ENCODE data around the gene BACE2.
"Not testable (repeated sequence)": the region's sequence is repeated elsewhere in the genome, so short reads cannot be mapped to it uniquely, and the experiment has no call there.

The BACE2 gene

DNA sequence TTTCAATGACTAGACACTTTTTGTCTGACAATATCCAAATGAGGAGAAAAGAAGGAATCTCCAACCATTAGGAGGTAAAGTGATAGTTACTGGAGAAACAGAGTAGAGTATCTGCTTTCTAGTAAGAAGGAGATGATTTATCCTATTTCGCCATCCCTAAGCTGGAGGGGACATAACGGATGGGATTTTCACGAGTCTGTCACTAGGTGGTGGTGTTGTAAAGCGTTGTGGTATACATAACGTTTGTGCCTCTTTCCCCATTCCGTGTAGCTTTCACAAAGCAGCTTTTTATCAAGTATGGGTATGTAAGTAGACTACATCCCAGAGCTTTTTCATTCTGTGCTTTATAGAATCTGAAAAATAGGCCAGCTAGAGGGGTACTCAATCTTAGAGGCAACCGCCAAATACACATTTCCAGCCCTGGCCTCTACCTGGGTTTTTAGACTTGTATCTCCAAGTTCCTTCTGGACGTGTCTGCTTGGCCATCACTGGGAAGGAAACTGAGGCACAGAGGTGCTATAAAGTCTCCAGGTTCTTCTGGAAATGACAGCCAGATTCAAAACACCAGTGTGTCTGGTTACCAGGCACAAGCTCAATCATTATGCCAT is 115.4 kb downstream of the BACE2 start:
- DNase-seq, result peak; percentile 73

DNA sequence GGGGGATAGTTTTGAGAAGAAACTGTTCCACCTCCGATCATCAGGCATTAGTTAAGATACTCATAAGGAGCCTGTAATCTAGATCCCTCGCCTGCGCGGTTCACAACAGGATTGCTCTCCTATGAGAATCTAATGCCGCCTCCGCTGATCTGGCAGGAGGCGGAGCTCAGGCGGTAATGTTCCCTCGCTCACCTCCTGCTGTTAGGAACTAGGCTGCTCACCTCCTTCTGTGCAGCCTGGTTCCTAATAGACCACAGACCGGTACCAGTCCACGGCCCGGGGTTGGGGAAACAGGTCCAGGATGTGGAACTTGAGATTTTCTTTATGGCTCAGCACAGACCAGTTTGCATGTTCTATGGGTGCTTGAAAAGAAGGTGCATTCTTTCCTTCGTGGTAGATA is 121.5 kb downstream of the BACE2 start:
- DNase-seq, result no peak

DNA sequence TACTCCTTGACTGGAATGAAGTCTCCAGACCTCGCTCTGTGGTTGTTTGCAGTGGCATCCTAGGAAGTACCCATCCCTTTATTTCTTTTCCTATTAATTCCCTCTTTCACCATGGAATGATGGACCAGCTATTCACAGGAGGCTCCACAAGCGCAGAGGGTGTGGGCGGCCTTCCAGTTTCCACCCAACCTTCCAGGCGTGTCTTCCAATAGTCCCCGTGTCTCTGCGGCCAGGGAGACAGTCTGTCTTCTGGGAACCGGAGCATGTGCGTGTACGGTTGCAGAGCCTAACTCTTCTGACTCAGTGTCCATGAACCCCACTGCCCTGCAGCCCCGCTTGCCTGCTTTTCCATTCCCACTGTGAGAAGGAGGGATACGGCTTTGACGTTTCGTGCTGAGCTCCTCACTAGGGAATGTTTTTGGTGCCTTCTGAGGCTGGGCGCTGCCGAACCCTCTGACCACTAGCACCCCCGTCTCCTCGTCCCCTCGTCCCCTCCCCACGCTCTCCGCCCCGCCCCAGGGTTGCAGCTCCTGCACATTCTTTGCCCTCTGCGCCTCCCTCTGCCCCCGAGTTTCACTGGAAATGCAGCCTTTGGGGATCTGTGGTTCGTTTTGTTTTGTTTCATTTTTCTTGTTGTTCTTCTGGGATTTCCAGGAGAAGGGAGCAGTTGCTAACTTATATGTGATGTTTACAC is 122.3 kb downstream of the BACE2 start:
- DNase-seq, result no peak

DNA sequence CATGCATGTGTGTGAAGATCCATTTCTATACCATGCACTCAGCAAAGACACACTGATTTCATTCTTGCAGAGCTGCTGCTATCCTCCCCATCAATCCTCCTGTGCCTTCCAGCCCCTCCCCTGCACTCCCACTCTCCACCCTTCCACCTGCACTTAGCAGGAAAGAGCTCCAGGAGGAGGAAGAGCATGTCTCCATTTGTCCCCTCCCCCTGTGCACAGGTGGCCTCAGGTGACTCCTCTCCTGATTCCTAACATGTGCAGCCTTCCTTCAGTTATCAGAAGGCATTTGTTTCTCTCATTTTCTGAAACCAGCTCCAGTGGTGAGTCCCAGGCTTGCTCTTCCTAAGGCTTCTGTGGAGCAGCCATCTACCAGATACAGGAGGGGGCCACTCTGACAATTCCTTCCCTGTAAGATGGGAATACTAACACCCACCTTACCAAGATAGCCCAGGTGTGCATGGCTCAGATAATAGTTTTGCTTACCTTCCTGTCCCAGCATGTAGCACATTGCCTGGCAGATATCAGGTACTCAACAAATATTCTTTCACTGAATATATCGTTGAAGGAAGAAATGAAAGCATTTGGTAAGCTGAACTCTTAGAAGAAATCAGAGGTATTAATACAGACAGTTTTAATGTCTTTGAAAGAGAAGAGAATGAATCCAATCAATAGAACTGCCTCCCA is 126.7 kb downstream of the BACE2 start:
- DNase-seq, result no peak

DNA sequence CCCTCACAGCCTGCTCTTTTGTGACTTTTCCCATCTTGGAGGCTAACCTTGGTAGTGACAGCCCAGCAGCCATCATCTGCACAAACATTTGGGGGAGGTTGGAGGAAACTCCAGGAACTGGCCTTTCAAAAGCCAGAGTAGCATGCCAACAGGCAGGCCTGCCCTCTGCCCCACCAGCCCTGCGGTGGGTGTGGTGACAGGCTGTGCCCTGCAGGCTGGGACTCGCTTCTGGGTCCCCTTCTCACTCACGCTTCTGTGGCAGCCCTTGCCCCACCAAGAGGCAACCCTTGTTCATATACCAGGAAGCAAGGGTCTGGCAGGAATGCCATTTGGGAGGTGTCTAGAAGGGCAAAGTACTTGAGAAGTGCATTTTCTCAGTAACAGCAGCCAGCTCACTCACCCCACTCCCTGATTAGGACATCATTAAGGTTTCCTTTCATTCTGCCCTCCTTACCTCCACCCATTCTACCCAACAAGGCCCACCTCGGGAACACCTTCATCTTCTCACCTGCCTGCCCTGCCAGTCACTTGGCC is 127.8 kb downstream of the BACE2 start:
- no peak for DNase-seq

DNA sequence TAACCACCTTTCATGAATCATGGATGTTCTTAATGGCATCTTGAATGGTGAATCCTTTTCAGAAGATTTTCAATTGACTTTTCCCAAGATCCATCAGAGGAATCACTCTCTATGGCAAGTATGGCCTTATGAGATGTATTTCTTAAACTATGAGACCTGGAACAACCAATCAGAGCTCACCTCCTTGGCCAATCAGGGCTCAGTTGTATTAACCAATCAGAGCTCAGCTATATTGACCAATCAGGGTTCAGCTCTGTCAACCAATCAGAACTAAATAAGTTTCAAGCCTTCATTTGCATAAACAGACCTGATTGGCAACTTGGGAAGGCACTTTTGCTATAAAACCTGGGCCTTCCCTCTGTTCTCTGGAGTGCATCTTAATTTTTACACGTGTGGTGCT is 135.0 kb downstream of the BACE2 start:
- no peak for DNase-seq

DNA sequence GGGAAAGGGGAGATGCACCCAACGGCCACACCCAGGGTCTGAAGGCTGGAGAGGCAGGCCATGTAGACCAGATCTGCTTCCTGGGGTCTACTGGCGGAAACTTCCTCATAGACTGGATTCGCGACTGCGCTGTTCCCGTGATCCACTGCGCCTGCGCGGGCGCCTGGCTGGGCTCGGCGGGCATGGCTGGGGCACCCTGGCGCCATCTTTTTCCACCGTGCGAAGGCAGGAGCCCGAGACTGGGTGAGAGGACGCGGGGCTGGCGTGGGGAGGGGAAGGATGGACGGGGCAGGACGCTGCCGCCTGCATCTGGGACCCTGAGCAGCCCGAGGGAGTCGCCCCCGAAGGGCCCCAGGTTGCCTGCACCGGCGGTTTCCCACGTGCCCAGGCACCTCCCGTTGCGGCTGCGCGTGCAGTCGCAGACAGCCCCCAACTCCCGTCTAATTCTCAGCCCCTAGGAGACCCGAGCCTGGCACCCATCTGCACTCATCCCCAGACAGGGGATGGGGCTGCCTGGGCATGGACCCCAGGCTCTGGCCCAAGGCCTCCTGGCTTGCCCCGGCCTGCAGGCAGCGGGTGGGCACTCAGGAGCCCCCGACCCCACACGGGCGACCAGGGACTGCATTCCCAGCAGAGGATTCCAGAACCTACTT is 136.2 kb downstream of the BACE2 start:
- no peak for DNase-seq

DNA sequence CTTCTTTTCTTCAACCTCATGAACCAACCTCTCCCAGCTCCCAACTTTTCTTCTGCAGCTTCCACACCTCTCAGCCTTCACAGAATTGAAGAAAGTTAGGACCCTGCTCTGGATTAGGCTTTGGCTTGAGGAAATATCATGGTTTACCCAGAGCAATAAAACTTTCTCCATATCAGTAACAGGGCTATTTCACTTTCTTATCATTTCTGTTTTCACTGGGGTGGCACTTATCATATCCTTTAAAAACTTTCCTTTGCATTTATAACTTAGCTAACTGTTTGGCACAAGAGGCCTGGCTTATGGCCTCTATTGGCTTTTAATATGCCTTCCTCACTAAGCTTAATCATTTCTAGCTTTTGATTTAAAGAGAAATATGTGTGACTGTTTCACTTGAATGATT is 139.3 kb downstream of the BACE2 start:
- no peak for DNase-seq

DNA sequence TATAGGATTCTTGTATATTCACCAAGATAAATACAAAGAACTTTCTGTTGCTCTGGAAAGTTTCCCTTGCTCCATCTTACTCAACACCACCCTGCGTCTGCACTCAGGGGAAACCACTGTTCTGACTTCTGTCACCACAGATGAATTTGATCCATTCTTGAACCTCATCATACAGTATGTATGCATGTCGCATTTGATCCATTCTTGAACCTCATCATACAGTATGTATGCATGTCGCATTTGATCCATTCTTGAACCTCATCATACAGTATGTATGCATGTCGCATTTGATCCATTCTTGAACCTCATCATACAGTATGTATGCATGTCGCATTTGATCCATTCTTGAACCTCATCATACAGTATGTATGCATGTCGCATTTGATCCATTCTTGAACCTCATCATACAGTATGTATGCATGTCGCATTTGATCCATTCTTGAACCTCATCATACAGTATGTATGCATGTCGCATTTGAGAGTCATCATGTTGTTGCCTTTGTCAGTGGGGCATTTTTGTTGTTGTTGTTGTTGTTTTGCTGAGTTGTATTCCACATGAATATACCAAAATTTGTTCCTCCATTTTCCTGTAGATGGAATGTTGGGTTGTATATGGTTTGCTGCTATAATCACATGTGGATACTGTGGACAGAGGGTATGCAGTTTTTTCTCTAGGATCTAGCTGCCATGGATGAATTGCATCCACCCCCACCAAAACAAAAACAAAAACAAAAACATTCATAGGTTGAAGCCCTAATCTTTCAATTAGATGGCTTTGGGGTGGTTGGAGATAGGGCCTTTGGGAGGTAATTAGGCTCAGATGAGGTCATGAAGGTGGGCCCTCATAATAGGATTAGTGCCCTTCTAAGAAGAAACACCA is 145.6 kb downstream of the BACE2 start:
- not testable (repeated sequence) for DNase-seq

DNA sequence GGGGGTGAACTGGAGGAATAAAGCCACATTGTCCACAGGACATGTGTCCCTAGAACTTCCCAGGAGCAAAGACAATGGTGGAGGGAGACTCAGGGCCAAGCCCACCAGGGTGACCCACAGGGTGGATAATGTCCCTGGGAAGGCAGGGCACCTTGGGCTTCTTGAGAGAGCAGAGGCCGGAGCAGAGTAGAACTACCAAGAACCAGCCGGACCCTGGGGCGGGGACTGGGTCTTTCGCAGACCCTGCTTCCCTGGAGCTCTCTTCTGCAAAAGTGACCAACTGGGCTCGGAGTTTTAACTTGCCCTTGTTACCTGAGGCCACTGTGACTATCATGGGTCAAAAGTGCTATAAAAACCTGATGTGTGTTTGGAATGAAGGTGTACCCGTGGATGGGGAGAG is 147.8 kb downstream of the BACE2 start:
- DNase-seq, result no peak

DNA sequence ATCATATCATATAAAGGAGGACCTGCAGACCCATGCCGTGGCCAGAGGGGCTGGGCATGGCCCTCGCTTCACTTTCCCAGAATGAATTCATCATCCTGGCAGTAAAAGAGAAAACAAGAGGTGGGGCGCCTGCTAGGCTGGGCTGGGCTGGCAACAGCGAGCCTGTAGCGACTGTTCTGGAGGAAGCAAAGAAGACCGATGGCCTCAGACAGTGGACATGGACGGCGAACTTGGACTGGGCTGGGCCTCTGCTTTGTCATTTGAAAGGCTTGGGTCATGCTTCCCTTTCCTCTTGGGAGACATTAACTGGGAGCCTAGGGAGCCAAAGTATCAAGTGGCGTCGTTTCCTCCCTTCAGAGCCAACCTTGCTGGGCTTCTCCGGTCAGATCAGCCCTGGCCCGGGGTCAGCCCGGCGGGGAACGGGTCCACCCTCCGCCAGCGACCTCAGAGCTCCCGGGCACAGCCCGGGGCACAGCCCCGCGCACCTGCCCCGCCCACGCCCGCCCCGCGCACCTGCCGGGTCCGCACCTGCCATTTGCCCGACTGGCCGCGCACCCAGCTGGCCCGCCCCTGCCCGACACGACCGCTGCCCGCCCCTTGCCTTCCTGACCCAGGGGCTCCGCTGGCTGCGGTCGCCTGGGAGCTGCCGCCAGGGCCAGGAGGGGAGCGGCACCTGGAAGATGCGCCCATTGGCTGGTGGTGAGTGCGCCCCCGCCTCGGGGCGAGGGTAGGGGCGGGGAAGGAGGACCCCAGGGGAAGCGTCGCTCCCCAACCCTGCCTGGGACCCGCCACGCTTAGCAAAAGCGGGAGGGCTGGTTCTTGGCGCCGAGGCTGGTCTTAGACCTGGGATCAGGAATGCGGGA is 148.5 kb downstream of the BACE2 start, which contains the start of gene FAM3B:
Gene FAM3B, plus strand, starts transcription at position 602 of the 863 bp plus-strand sequence. Its CDS starts 79 bp downstream, at position 681.
- no peak for DNase-seq

DNA sequence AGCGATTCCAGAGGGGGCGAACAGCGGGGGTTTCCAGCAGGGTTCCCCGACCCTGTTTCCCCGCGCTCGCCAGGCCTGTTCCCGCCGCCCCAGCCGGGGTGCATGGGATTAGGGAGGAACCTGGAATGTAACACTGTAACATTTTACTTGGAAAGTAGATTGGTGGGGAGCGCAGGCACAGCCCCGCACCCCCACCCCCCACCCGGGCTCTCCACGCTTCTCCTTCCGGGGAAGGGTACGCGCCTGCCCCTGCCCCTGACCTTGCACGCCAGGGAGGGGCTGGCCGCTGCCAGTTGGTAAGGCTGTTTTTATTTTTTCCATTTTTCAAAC is 149.1 kb downstream of the BACE2 start:
- DNase-seq, result no peak

DNA sequence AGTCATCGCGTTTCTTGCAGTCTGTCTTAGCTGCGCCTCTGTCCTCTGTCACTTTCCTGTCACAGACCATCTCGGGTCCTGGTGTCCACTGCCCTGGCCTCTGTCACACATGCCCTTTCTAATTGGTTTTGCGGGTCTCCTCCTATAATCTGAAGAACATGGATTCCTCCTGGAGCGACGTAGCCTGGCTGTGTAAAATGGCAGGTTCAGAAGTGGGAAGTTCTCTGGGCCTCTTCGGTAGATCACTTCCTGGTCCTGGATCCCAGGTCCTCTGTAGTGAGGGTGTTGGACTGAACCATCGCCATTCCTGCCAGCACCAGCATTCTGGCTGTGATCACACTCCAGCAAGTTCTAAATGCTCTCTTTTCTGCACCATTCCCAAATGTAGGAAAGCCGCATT is 149.5 kb downstream of the BACE2 start:
- no peak for DNase-seq

DNA sequence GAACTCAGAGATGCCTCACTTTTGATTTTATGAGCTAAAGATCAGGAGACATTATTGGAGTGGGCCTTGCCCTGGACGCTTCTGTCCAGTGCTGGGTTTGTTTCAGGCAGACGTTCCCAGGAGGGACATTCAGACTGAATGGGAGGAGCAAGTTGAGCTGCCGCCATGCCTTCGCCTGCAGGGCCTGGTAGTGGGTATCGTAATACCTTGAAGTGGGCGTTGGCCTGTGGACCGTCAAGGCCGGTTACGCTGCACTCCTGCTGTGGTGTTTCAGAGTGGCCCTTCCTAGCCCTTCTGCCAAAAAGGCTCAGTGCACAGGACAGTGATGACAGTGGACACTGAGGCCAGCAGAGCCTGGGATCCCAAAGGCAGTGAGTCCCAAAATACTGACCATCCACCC is 150.3 kb downstream of the BACE2 start:
- DNase-seq, result no peak

DNA sequence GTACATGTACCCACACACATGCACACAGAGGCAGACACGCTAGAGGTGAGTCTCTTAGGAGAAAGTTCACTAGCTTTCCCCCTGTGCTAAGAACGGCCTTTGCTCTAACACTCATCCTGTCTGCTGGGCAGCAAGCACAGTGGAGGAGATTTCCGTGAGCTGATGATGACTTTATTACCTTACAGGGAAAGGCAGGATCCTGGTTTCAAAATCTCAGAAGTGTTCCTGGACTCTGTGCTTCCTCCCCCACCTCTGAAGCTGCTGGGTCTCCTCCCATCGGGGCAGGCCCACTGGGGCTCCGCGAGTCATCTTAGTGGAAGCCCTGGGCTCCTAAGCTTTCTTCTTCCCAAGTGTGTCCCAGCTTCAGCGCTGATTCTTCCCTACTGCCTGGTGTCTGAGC is 151.3 kb downstream of the BACE2 start:
- DNase-seq, result no peak

DNA sequence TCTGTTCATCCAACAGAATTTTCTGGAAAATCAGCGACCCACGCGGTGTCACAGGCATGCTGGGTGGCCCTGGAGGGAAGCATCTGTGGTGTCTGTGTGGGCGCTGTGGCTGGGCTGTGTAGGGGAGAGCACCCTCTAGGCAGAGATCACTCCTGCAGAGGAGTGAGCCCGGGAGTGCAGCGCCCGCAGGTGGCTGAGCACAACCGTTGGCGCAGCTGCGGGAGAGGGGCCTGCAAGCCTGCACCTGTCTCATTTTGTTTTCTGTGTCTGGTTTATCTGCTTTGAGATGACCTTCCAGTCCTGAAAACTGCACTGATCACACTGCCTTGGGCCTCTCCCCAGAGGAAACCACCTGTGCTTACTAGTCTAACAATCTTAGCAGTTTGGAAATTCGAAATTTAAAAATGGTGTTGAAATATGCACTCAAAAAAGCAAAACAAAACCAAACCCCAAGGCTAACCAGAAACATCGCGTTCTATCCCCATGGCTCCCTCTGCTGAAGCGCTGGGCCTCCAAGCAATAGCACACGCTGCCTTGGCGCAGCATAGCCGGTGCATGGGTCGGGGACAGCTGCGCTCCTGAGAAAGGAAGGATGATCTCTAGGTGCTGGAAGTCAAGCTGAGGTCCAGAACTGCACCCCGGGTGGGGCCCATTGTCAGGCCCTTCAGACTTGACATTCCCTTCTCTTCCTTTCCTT is 153.4 kb downstream of the BACE2 start:
- no peak for DNase-seq

DNA sequence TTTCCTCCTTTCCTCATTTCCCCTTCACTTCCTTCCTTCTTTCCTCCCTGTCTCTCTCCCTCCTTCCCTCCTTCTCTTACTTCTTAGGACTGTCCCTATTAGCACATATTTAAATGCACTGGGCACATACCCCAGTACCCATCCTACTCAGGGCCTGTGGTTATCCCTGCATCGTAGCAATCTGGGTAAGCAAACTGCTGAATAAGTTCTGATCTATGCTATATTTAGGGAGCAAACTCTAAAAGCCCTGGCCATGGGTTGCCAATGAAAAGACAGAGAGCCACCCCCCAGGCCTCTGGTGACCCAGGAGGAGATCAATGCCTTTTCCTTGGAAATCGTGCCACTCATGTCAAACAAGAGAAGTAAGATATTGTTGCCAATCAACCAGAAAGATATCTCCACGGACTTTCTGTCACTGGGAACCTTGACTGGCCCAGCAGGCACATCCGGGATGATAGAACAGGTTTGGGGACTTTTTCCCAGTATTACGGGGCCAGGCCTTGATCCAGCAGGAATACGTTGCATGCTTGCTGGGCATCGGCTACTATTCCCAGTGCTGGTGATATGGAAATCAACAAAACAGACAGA is 154.0 kb downstream of the BACE2 start:
- no peak for DNase-seq

DNA sequence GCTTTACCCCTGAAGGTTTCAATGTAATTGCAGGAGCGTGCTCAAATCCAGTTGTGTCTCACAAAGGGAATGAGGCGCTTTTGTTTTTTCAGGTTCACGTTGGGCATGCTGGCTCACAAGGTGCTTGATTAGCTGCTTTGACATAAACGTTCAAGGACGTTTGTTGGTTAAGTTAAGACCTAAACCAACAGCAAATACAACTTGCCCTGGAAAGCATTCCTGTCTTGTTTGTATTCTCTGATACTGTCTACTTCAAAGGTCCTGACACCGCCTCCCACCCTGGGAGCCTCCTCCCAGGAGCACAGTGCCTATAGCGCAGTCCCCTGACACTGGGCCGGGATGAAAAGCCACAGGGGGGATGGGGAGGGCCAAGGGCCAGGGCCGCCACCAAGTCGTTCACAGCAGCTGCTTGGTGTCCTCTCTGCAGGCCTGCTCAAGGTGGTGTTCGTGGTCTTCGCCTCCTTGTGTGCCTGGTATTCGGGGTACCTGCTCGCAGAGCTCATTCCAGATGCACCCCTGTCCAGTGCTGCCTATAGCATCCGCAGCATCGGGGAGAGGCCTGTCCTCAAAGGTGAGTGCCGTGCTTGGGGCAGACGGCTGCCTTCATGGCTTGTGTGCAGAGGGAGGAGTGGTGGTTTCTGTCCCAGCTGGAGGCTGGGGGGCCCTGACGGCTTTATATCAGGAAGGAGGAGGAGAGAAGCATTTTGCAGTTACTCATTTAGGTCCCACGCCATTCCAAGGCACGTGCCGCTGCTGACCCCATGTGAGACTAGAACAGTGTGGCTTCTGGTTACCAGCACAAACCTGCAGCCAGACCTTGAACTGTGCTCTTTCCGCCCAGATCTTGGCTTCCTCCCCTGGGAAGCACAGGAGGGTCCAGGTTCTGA is 154.8 kb downstream of the BACE2 start:
- DNase-seq, result no peak

DNA sequence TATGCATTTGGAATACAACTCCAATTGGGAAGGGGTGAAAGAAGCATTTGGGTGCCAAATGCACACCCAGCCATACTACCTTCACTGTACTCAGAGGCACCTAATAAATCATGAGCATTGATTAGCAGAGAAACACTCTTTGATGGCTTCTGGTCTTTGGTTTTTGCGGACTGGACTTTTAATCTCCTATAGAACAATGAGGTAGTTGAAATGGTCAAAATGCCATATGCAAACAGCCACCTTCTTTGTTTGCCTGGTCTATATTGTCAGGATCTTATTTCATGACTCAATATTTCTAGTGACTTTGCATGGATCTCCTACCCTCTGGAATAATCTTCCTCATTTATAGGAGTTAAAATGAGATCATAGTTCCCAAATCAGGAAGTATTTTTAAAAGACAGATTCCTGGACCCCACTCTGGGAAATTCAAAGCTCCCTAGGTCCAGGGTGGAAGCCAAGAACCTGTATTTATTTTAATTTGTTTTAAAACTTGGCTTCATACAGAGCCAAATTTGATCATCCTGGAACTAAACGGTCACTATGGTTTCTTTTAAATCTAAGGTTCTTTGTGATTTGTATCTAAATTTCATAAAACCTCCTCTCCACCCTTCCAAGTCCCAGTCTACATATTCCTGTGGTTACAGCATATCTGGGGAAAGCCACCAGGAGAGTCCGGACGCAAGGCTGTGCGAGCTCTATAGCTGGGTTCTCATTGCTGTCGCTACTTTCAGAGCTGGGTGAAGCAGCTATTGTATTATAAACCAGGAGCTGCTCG is 157.4 kb downstream of the BACE2 start:
- no peak for DNase-seq

Measured in midbrain (tissue), 1 donor.